ENCODE results near the gene DERA. TPM values are rescaled to one million over a fixed set of nuclear protein-coding genes. Genes with fewer than 3 reads are reported as not detected.

DERA gene
- total and polyA plus RNA-seq, 2 of the 8 experiments (the other 6 are each of a cell fraction or from before 2014, with no cell fraction given) = 13.1 to 17.1 TPM

- H3K23ac ChIP-seq (ENCODE audit: insufficient read length) = no peak overlapping the region
- DNase-seq (ENCODE audit: low read depth in 1 of 2, low spot score in 2 of 2) (no peak), FAIRE-seq (no peak)
- no peak overlapping the region for H2BK12ac ChIP-seq (ENCODE audit: low read depth, low read length)
- no peak overlapping the region for H3K4me2 ChIP-seq (ENCODE audit: insufficient read depth in 1 of 2, low read depth in 2 of 2, low read length in 2 of 2)
- 0 out of 4 replicates have a peak, but pooled peaks cover 0 to 2% of the 10 kb centered on the region in 2 experiments for H3K79me2 ChIP-seq (ENCODE audit: control insufficient read depth in 1 of 2, insufficient read depth in 2 of 2, low read length in 2 of 2)
- H4K20me1 ChIP-seq (replicated peaks in 1 of 2; ENCODE audit: control insufficient read depth in 1 of 2, insufficient read depth in 2 of 2, low read length in 2 of 2) = no peaks in the 10 kb centered on the region
- no peak overlapping the region for H2AK5ac ChIP-seq (ENCODE audit: low read depth, low read length)
- H2BK120ac ChIP-seq (replicated peaks; ENCODE audit: low read depth, low read length) = no peak overlapping the region
- H3K14ac ChIP-seq (ENCODE audit: insufficient read length) = no peak overlapping the region
- H3K4me3 ChIP-seq (ENCODE audit: extremely low read depth in 1 of 4, insufficient read depth in 2 of 4, low read depth in 3 of 4, low read length in 4 of 4) = no peak overlapping the region
- H4K8ac ChIP-seq (ENCODE audit: extremely low read depth, insufficient read depth, low read length) = no peak overlapping the region
- CTCF ChIA-PET (ENCODE audit: partially characterized antibody) = interaction anchor here (0.7 to 1.2 kb wide), 5 partner anchors 11 to 40 kb away, joined by 3 to 6 read pairs (median 5); no protein-coding TSS in a partner anchor
- no peaks in the 10 kb centered on the region for H3K36me3 ChIP-seq (ENCODE audit: control insufficient read depth in 2 of 4, insufficient read depth in 4 of 4, low read length in 3 of 4)
- no peak overlapping the region for H4K5ac ChIP-seq (ENCODE audit: insufficient read length, low read depth, low read length)
- no peak overlapping the region for H2BK15ac ChIP-seq (ENCODE audit: low read length)
- no peak overlapping the region for H3K18ac ChIP-seq (ENCODE audit: extremely low read depth, low read length)
- H3K4me1 ChIP-seq (replicated peaks in 1 of 4; ENCODE audit: control insufficient read depth in 3 of 4, insufficient read depth in 4 of 4, low read length in 3 of 4) = peaks cover 0 to 3% (median 0%) of the 10 kb centered on the region in 4 experiments; a peak in 1 of 7 replicates
- H3K4ac ChIP-seq (replicated peaks; ENCODE audit: insufficient read length, low read depth, low read length) = no peak overlapping the region
- H2BK5ac ChIP-seq (ENCODE audit: low read depth, low read length) = no peak overlapping the region
- POLR2A ChIA-PET (ENCODE audit: partially characterized antibody) = no interaction called here
- 95% methylated on average over 5 of the region's 5 CpGs; no CpG with 5 or more reads in 1 of the 2 experiments for WGBS, 2 experiments (ENCODE audit: extremely low coverage in 1 of 2, insufficient coverage in 1 of 2, insufficient read length in 1 of 2, insufficient replicate concordance in 2 of 2, low coverage in 1 of 2, low lambda C conversion rate in 2 of 2, missing lambda C conversion rate in 1 of 2)
- H3K56ac ChIP-seq (replicated peaks; ENCODE audit: insufficient read length, low read depth, low read length) = no peak overlapping the region
- H2BK20ac ChIP-seq (ENCODE audit: low read length) = no peak overlapping the region
- H4K91ac ChIP-seq (replicated peaks; ENCODE audit: insufficient read length, low read length) = no peak overlapping the region
- H3K79me1 ChIP-seq (ENCODE audit: low read depth, low read length) = no peaks in the 10 kb centered on the region
- H3K27ac ChIP-seq (ENCODE audit: low read depth, low read length) = no peak overlapping the region
- H3K23me2 ChIP-seq (ENCODE audit: low read depth, low read length) = no peaks in the 10 kb centered on the region
- H2AFZ ChIP-seq (ENCODE audit: low read length) = no peak overlapping the region
- H3K9me3 ChIP-seq (ENCODE audit: insufficient read depth in 2 of 2, low read depth in 1 of 2, low read length in 1 of 2) = no peaks in the 10 kb centered on the region
- no peaks in the 10 kb centered on the region for H3K27me3 ChIP-seq (replicated peaks in 1 of 4; ENCODE audit: control insufficient read depth in 3 of 4, extremely low read depth in 1 of 4, insufficient read depth in 3 of 4, low read length in 3 of 4)
- no peak overlapping the region for H3K9ac ChIP-seq (replicated peaks in 1 of 4; ENCODE audit: extremely low read depth in 1 of 4, low read depth in 3 of 4, low read length in 3 of 4)
- TF ChIP-seq BCL11A (IDR thresholded peaks at IDR 0.05; ENCODE audit: low read depth in 2 of 2, low read length in 2 of 2) (no peak), EZH2 (IDR thresholded peaks at IDR 0.05; ENCODE audit: low read depth, low read length, severe bottlenecking) (no peak), HDAC2 (IDR thresholded peaks at IDR 0.05; ENCODE audit: borderline replicate concordance in 1 of 2, low read depth in 2 of 2, low read length in 2 of 2) (no peak), POLR2A (IDR thresholded peaks at IDR 0.05; ENCODE audit: control extremely low read depth in 1 of 2, low read depth in 2 of 2, low read length in 2 of 2) (no peak), MAFK (IDR thresholded peaks at IDR 0.05; ENCODE audit: low read depth, low read length) (no peak), JUND (IDR thresholded peaks at IDR 0.05; ENCODE audit: low read length) (no peak), GTF2F1 (IDR thresholded peaks at IDR 0.05; ENCODE audit: borderline replicate concordance, low read depth, low read length) (no peak), PHF8 (conservative IDR thresholded peaks at IDR 0.05; ENCODE audit: low read depth, low read length) (no peak), ATF3 (IDR thresholded peaks at IDR 0.05; ENCODE audit: insufficient read depth, low read depth, low read length) (no peak), NRF1 (IDR thresholded peaks at IDR 0.05; ENCODE audit: low read depth, low read length) (no peak), KDM5A (IDR thresholded peaks at IDR 0.05; ENCODE audit: low read length) (no peak), TAF1 (IDR thresholded peaks at IDR 0.05; ENCODE audit: low read depth, low read length) (no peak), ZNF274 (IDR thresholded peaks at IDR 0.05; ENCODE audit: borderline replicate concordance, extremely low read depth, low read length) (no peak), EGR1 (IDR thresholded peaks at IDR 0.05; ENCODE audit: borderline replicate concordance, low read depth, low read length) (no peak)
Measured at GRCh38 chr12:15942475-15942874, 31.3 kb downstream of the DERA start.
